H4 (cell line): Measurements from ENCODE around the gene SLC16A8. TPM values are rescaled to one million over a fixed set of nuclear protein-coding genes. Genes with fewer than 3 reads are reported as not detected.

ENCODE experiments used
- DNase-seq: peaks from one replicate; pipeline ENCODE4 v3.0.0-alpha.2; 2015; ENCODE audit warnings: low spot score
- total RNA-seq: library from RNA; depleted of rRNA; stranded (reverse); fragments of >200 nt; shearing (Covaris generic); gene quantifications from 2 replicates; pipeline ENCODE4 v1.2.3, GENCODE V29; 2014

SLC16A8 gene
- total RNA-seq, 1 experiment from 2014 or later, result not detected

DNA sequence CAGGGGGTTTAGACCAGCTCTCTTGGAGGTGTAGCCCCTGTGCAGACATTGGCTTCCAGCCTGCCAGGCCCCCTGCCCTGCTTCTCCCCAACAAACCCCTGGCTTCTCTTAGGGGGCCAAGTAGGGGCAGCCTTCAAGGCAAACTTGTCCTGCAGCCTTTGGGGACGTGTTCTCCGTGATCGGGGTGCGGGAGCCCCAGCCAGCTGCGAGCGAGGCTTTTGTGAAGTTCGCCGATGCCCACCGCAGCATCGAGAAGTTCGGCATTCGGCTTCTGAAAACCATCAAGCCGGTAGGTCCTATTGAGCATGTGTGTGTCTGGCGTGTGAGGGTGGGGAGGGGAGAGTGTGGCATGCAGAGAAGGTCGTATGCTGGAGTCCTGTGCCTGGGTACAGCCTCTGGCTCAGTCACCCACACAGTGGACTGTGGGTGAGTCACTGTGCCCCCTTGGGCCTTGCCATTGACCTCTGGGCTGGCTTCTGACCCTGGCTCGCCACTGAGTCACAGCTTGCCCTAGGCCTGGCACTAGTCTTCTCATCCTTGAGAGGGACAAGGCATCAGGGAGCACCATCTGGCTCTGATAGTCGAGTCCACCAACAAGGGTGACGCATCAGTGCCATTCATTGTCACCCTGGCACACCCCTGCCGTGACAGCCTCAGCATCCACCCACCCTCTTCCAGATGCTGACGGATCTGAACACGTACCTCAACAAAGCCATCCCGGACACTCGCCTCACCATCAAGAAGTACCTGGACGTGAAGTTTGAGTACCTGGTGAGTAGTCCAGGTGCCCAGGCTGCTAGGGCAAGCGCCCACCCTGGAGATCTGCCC, 11.4 kb downstream of the SLC16A8 start:
- DNase-seq, result no peak

DNA sequence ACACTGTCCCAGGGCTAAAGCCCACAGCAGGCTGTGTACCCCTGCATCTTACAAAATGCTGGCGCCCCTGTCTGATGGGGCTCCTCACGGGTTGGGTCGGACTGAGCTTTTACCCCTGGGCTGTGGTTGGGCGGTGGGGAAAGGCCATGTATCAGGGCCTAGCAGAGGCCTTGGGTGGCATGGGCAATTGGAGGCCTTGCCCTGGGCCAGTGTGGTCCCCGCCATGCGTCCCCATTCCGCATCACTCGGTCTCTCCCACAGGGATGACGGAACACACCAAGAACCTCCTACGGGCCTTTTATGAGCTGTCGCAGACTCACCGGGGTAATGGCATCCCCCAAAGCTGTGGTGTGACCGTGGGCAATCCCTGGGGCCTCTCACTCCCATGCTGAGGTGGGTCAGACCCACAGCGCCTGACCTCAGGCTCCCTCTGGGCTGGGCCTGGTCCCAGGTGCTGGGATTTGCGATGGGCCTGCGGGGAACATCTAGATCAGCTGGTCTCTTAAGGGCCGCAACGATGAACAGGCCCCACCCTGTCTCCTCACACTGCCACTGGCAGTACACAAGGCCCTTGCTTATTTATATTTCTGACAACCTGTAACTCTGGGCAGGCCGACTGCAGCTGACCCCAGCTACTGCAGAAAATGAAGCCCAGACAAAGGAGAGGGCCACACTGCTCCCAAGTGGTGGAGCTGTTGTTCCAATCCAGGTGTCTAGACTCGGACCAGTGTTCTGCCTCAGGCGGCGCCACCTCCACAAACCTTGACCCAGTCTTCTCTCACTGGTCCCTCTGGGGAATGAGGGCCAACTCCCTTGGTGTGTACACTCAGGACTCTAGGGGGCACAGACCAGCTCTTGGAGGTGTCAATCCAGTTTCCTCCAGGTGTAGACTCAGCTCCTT, 12.3 kb downstream of the SLC16A8 start:
- DNase-seq, result no peak

DNA sequence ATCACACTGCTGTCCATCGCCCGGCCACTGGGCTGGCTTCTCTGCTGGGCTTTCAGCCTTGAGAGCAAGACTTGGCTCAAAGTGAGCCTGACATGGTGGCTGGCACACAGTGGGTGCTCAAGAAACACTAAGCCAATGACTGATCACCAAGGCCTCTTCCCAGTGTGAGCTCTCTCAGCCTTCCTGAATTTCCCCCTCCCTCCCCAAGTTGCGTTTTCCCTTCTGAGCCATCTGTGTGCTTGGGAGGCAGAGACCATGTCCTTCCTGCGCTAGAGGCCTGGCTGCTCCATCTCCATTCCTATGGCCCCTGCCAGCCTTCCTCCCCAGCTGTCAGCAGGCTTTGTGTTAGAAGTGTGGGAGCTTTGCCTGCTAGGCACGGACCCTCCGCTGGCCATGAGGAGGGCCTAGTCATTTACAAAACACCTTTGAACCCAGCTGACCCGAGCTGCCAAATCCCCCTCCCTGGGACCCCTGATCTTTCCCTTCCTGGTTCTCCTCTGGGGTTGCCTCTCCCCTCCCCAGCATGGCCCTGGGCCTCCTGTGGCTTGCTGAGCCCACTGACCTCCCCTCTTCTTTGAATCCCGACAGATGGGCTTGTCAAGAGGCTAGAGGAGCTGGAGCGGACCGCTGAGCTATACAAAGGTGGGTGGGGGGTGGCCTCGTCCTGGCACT, 13.6 kb downstream of the SLC16A8 start:
- DNase-seq, result no peak

DNA sequence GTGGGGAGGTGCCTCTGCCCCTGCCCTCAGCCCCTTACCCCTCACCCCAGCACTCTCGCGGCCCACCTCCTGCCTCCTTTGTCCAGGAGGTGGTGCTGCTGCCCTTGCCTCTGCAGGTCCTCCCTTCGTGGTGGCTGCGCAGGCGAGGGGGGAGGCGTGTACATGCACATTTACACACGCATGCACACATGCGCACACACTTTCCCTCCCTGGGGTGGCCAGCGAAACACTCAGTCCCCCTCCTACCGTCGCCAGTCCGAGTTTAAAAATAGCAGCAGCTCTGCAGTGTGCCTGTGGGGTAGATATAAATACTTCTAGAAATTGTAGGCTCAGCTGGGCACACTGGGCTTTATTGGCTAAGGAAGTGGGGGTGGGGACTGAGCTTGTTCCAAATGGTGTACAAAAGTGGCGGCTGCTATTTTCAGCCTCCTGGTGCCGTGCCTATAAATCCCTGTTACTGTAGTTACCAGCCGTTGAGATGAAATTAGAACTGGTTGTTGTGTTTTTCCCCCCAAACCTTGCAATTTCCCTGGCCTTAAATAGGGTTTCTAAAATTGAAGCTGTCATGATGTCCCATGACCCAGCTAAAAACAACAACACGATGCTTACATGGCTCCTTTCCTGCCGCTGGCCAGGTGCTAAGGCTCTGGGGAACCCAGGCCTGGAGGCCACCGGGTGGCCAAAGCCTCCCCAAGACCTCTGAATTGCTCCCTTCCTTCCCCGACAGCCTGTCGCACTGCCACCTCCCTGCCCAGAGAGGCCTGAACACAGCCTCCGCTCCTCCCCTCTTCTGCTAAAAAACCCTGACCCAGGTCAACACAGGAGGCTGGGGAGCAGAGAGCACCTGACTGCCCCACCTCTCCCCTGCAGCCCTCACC, 14.4 kb downstream of the SLC16A8 start:
- no peak for DNase-seq

DNA sequence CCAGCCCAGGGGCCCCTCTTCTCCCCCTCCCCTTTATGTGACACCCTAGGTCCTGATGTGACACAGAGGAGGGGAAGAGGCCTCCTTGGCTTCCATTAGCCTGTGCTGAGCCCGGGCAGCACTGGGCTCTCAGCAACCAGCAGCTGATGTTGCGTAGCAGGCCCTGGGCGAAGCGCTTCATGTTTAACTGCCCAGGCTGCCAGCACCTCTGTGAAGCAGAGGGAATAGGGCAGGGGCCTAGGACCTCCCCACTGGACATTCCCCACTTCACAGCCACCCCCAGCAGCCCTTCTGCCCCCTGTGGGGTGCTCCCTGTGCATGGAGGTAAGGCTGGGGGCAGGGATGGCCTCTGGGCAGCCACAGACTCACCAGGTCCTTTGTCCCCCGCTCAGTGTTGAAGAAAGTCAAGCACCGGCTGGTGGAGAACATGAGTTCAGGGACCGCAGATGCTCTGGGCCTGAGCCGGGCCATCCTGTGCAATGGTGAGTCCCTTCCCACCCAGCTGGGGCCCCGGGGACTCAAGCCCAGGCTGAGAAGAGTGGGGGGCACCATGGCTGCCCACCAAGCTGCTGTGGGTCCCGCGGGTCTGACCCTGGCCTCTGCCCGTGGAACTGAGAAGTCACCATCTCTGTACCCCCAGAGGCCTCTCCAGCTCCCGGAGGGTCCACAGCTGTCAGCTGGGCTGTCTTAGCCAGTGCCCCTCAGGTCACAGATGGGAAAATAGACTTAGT, 15.2 kb downstream of the SLC16A8 start:
- DNase-seq, result no peak

DNA sequence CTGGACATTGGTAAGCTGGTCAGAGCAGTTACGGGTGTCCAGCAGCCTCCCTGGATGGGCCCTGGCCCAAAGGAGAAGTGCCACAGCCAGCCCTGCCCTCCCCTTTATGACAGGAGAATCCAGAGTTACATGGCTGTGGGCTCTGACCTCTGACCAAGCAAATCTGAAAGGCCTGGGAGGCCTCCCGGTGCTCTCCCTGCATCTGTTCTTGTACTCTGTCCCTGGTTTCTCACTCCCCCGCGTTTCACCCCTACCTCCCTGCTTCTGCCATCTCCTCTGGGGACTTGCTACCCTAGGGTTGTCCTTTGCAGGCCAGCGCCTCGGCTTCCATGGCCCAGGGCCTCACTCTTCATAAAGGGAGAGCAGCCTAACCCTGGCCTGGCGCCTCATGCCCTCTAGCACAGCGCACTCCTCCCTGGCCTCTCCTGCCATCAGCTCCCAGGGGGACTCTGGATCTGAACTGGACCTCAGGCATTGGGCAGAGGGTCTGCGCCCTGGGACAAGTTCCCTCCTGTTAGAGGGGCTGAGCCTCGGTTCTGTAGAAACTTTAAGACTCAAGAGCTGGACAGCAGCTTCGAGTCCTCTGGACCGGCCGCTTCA, 16.1 kb downstream of the SLC16A8 start:
- no peak for DNase-seq

DNA sequence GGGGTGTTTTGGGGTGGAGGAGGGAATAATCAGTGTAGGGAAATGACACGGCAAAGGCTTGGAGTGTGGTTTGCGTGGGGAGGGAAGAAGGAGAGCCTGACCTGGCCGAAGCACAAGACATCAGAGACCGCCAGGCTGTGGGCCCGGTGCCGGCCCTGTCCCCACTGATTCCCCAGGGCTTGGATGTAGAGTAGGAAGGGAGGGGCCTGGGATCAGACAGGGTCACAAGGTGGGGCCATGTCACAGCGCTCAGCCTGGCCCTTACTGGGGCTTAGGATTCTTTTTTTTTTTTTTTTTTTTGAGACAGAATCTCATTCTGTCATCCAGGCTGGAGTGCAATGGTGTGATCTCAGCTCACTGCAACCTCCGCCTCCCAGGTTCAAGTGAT, 17.0 kb downstream of the SLC16A8 start:
- DNase-seq, result no peak

DNA sequence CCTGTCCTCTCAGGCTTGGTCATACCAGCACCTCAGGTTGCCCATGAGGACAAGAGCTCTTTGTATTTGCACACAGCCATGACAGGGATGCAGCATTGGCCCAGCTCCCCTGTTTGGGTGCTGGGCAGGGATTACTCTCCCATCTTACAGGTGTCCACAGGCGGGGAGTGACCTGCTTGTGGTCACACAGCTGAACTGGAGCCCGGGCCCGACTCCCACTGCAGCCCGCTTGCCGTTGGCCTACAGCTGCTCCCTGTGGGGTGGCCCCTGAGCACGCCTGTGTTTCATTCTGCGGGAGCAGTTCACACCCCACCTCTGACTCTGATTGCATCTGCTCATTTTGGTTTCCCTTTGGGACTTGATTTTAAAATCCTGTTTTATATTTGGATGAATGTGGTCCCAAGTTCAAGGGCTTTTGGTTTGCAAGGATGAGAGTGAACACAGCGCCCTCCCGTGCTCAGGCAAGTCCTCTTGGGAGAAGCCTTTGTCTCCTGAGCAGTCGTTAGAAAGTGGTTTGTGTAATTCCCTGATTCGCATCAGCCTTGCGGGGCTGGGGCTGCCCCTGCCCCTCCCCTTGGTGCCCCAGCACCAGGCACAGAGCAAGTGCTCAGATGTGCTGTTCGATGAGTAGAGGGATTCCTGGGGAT, 17.5 kb downstream of the SLC16A8 start:
- DNase-seq, result no peak

DNA sequence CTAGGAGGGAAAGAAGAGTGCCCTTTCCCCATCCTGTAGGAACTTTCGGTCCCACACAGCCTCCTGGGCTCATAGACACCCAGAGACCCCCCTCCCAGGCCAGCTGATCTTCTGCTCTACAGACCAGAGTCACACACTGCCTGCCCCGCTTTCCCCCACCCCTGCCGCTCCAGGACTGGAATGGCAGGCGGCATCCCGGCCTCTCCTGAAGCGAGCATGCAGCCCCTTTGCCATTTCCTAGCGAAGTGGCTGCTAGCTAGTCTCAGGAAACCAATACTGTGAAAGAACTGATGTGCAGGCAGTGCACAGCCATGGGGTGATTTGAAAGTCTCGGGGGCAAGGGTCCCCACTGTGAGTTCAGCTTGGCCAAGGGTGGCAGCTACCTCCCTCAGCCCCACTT, 18.4 kb downstream of the SLC16A8 start:
- no peak for DNase-seq

DNA sequence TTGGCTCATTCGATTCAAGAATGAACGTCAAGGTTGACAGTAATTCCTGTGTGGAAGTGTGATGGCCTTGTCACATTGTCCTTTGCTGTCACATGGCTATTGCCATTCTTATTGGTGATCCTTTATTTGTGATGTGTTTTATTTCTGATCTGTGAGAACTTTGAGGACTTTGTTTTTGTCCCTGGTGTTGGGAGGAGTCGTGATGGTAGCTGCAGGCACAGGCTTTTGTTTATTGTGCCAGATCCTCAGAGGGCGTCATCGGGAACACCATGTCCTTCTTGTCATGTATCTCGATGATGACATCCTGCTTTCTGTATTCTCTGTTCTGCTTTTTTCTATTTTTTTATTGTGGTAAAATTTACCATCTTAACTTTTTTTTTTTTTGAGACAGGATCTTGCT, 21.2 kb downstream of the SLC16A8 start:
- DNase-seq, result no peak

DNA sequence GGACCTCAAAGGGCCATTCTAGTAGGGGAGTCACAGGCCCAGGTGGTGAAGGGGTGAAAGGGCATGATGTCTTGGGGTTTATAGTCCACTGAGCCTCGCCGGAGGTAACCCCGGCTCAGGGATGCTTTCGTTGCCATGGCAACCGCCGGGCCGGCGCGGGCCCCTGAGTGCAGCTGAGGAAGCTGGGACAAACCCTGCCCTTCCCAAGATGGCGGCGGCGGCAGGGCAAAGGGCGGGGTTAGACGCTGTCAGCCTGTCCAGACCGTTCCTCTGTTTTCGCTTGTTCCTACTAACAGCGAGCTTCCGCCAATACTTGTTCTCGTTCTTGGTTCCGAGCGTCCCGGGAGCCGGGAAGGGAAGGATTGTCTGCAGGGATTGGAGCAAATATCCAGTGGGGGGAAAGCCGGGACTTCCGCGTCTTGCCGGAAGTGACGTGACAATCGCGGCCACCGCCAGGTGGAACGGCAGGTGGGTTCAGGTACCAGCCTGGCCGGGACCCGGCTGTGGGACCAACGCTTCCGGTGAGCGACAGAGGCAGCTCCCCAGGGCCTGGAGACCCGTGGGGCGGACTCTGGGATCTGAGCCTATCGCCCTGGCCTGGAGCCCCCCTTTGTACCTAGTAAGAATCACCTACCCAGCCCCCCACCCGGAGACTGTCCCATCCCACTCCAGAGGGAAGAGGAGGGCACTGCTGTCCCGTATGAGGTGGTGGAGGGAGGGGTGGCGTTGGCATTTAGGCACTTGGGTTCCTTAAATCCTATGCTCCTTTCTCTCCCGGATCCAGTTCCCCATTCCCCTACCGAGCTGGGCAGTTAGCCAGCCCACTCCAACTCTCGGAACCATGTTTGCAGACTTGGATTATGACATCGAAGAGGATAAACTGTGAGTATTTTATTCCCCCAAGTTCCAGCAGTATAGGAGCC, 26.8 kb downstream of the SLC16A8 start, which contains the start of gene PICK1:
Gene PICK1 (plus strand): TSS at position 436 of the 923 bp plus-strand sequence. CDS start 406 bp downstream, at position 842.
- peak; percentile 90 for DNase-seq

DNA sequence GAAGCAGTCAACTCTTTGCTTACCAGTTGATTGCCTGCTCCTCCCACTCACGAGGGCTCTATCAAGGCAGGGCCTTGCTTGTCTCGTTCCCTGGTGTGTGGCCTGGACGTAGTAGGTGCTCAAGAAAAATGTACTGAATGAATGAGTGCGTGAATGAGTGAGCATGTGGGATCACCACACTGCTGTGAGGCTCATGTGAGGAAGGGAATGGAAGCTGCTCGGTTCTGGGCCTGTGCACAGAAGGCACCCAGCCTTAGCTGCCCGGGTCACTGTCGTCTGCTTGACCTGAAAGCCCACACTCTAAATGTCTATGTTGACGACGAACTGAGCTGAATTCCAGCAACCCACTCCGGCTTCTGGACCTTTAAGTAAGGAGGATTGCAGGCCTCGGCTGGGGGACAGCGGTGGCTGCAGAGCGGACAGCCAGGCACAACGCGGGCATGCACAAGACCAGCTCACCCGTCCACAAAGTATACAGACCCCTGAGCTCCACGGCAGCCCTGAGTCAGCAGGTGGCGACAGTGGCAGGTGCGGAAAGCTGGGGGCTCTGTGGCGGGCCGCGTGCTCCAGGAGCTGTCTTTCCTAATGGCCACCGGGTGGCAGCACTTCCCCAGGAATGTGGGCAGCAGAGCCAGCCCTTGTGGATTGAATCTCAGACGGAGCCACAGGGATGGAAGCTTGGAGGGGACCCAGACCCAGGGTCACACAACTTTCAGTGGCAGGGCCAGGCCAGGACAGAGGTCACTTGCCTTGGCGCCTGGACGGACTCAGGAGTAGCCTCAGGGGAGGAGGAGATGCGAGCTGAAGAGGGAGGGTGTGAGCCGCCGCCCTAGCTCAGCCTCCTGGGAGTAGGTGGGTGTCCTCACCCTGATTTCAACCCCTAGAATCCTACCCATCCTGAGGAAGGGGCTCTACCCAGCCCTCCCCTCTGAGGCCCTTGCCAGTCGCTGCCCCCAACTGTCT, 31.8 kb downstream of the SLC16A8 start:
- DNase-seq, result peak; percentile 72

DNA sequence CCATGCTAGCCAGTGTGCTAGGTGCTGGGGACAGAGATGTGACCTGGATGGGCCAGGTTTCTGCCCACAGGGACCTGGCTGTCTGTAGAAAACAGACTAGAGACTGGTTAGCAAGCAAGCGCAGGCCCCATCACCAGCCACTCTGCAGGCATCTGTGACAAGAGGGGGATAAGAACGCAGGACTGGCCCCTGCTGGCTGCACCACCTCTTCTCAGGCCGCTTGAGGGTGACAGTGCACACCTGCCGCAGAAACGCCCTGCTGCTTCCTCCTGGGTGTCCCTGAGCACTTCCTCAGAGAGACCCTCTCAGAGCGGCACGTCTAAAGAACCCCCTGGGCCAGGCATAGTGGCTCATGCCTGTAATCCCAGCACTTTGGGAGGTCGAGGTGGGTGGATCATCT, 32.7 kb downstream of the SLC16A8 start:
- DNase-seq, result no peak

DNA sequence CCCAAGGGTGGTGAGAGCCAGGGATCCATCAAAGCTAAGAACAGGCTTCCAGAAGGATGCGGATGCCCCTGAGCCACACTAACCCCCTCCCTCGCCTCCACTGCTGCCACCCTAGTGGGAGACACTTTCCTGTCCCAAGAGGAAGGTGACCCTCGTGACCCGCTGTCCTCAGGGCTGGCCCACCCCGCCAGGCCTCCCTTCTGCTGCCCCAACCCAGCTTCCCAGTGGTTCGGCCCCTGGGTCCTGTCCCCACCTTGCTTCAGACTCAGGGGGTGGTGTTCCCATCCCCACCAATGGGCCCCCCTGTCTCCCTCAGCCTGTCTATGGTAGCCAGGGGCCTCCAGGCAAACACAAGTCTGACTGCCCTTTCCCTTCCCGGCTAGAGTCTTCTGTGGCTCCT, 33.3 kb downstream of the SLC16A8 start:
- no peak for DNase-seq

DNA sequence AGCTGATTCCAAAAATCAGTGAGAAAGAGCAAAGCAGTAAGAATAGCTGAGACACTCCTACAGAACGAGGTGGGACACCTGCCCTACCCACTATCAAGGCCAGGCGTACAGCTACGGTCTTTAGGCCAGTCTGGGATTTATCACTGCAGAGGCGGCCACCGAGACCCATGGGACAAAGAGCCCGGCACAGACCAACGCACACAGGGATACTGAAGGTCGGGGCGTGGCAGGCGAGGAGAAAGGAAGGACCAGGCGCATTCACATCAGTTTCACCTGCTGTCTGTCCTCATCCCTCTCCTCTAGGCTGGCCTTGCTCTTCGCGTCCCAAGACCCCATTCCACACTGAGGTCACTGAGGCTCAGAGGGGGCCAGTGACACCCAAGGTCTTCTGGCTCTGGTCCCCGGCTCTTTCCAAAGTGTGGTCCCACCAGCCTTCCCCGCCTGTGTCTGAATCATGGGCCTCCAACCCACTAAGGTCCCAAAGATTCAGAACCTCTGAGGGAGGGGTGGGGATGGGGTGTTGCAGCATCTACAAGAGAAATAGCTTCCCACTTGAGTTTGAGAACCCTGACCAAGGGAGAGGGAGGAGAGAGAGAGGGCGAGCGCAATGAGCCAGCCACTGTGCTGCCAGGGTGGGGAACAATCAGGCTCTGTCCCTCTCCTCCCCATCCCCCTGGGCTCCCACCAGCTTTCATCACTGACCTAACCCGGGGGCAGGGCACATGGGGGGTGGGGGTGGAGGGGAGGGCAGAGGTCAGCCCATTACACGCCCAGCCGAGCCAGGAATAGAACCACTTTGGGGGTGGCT, 34.0 kb downstream of the SLC16A8 start:
- DNase-seq, result no peak

DNA sequence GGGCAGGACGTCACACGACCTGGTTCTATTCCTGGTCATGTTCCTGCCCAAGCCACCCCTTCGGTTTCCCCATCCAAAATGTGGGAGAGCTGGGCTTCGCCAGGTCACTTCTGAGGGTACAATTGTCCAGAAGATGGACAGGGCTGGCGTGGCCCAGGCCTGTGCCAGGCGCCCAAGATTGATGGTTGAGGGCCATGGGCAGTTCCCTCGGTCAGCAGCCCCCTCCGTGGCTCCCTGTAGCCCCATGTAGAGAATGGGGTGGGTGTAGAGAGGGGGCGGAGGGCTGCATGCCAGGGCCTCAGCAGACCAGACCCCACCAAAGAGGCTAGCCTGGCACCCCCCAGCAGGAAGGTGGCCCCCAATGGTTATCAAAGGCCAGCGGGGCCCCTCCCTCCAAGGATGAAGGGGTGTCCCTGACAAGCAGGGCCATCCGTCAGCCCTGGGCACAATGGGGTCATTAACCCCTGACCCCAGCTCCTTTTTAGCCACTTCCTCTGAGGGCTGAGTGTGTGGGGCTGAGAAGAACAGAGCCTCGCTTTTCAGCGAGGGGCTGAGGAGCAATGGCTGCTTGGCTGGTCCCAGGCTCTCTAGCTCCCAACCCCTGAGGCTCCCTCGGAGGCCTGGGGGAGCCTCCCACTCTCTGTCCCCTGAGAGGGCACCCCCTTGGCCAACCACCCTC, 37.8 kb downstream of the SLC16A8 start:
- no peak for DNase-seq
